K562 (cell line): ENCODE measurements around the gene C13orf46. TPM values are rescaled to one million over a fixed set of nuclear protein-coding genes. Genes with fewer than 3 reads are reported as not detected.

Experiments used
- ATAC-seq: fragments of 200-7000 bp; cut with Tn5 transposase; 3 replicates; pipeline ENCODE4 v1.9.1; 2020; ENCODE audit warnings: moderate library complexity
- BruUV-seq: library from RNA; stranded (reverse); fragments of 400-500 nt; replicated peaks from 2 replicates; lab custom pipeline; 2021; lab: Mats Ljungman, UMichigan
- CTCF ChIA-PET: fragments of 300-600 bp; formaldehyde crosslinking; extraction: SDS; loops from one replicate; lab custom pipeline; 2021; ENCODE audit warnings: low intra/inter-chr PET ratio; lab: Yijun Ruan, JAX
- POLR2A ChIA-PET: fragments of 300-600, 350-650 bp; sonication (Branson Sonifier 250); formaldehyde crosslinking; extraction: SDS; loops from one replicate; lab custom pipeline; 2021; ENCODE audit warnings: antibody characterized with exemption, inconsistent platforms; lab: Yijun Ruan, JAX
- DNase-seq, 4 experiments: peaks; one replicate each; pipeline versions ENCODE4 v3.0.0 to v3.0.0-alpha.2; 2011 to 2018; ENCODE audit warnings: low spot score in 3 of 4, mixed read lengths in 3 of 4; ENCODE audit errors: extremely low read depth in 1 of 4
- FAIRE-seq: peaks from 2 replicates; lab custom pipeline; 2011; peaks lifted over from hg19 to GRCh38; lab: Jason Lieb, UNC
- H2AFZ ChIP-seq: 2 replicates; pipeline ENCODE4 v1.6.0; 2011; ENCODE audit warnings: low read depth, low read length, control low read depth, inconsistent platforms
- H3K27ac ChIP-seq: fragments of 200-600 bp; 3 replicates; pipeline ENCODE4 v1.8.0; 2011; ENCODE audit warnings: low read depth, mild to moderate bottlenecking, control low read depth, inconsistent platforms, low read length, moderate library complexity, mixed read lengths; ENCODE audit errors: extremely low read depth
- H3K27me3 ChIP-seq, 2 experiments: fragments of 300-600 bp in 1 of 2; 2 replicates in 1 of 2; 3 replicates in 1 of 2; pipeline versions ENCODE4 v1.6.0 to v1.8.0; 2011; ENCODE audit warnings: inconsistent platforms in 2 of 2, low read length in 2 of 2, mild to moderate bottlenecking in 1 of 2, mixed read lengths in 1 of 2, moderate library complexity in 1 of 2; ENCODE audit not compliant: control insufficient read depth in 2 of 2, insufficient read depth in 2 of 2
- H3K36me3 ChIP-seq: fragments of 300-600 bp; 3 replicates; pipeline ENCODE4 v1.8.0; 2011; ENCODE audit warnings: mild to moderate bottlenecking, low read length, inconsistent platforms; ENCODE audit not compliant: control insufficient read depth, insufficient read depth
- H3K4me1 ChIP-seq, 2 experiments: fragments of 200-600 bp in 1 of 2; replicated peaks in 1 of 2; 2 replicates in 1 of 2; 3 replicates in 1 of 2; pipeline versions ENCODE4 v1.5.1 to v1.8.0; 2011; ENCODE audit warnings: inconsistent platforms in 2 of 2, low read length in 2 of 2, mild to moderate bottlenecking in 1 of 2, mixed read lengths in 1 of 2, moderate library complexity in 1 of 2; ENCODE audit not compliant: control insufficient read depth in 2 of 2, insufficient read depth in 2 of 2
- H3K4me2 ChIP-seq: 2 replicates; pipeline ENCODE4 v1.6.1; 2011; ENCODE audit warnings: low read length, control low read depth, inconsistent platforms, mixed read lengths; ENCODE audit not compliant: insufficient read depth
- H3K4me3 ChIP-seq: fragments of 200-600 bp; sonication (generic), shearing (Covaris generic); 2 replicates; pipeline ENCODE4 v1.5.1; 2016; ENCODE audit warnings: control low read depth, inconsistent platforms
- H3K79me2 ChIP-seq: fragments of 200-600 bp; 3 replicates; pipeline ENCODE4 v1.8.0; 2011; ENCODE audit warnings: low read length, inconsistent platforms; ENCODE audit not compliant: control insufficient read depth, insufficient read depth
- H3K9ac ChIP-seq, 2 experiments: 2 replicates each; pipeline versions ENCODE4 v1.6.0 to v1.6.1; 2011; ENCODE audit warnings: low read depth in 2 of 2, low read length in 2 of 2, control low read depth in 1 of 2, inconsistent platforms in 1 of 2, mild to moderate bottlenecking in 1 of 2, mixed read lengths in 1 of 2; ENCODE audit not compliant: insufficient read depth in 1 of 2
- H3K9me1 ChIP-seq: one replicate; pipeline ENCODE4 v1.6.0; 2011; ENCODE audit warnings: inconsistent platforms, mild to moderate bottlenecking, low read length, moderate library complexity; ENCODE audit not compliant: control insufficient read depth, insufficient read depth
- H3K9me3 ChIP-seq: replicated peaks from 2 replicates; pipeline ENCODE4 v1.5.1; 2011; ENCODE audit warnings: low read depth, low read length, inconsistent platforms; ENCODE audit not compliant: control insufficient read depth, insufficient read depth
- H4K20me1 ChIP-seq: replicated peaks from 2 replicates; pipeline ENCODE4 v1.6.1; 2011; ENCODE audit warnings: low read length, inconsistent platforms, mixed read lengths; ENCODE audit not compliant: control insufficient read depth, insufficient read depth
- DPF2 ChIP-seq: fragments of 450-650 bp; IDR thresholded peaks from 2 replicates; pipeline ENCODE4 v1.6.1; 2016
- ETS2 ChIP-seq: IDR thresholded peaks from 2 replicates; pipeline ENCODE4 v1.6.1; 2016; ENCODE audit warnings: borderline replicate concordance, missing genetic modification characterization, mild to moderate bottlenecking, moderate library complexity, missing compliant biosample characterization; ENCODE audit not compliant: poor library complexity, severe bottlenecking
- FUS ChIP-seq: fragments of 200-400 bp; formaldehyde crosslinking; optimal IDR thresholded peaks from 2 replicates; pipeline ENCODE3; 2017; ENCODE audit warnings: low read depth, low read length
- MAFF ChIP-seq: IDR thresholded peaks from 2 replicates; pipeline ENCODE4 v1.6.1; 2012; ENCODE audit warnings: low read length, improper control_type of control experiment
- TEAD2 ChIP-seq: fragments of 450-650 bp; IDR thresholded peaks from 2 replicates; pipeline ENCODE4 v1.6.1; 2016; ENCODE audit warnings: missing genetic modification characterization, control low read depth, missing compliant biosample characterization
- USF1 ChIP-seq: sonication (generic); formaldehyde crosslinking; IDR thresholded peaks from 2 replicates; pipeline ENCODE4 v1.9.0; 2022; ENCODE audit warnings: mild to moderate bottlenecking, missing genetic modification reagents
- ZNF280A ChIP-seq: fragments of 450-650 bp; IDR thresholded peaks from 2 replicates; pipeline ENCODE4 v1.6.1; 2018; ENCODE audit warnings: mild to moderate bottlenecking, low read depth; ENCODE audit not compliant: partially characterized antibody
- ZNF316 ChIP-seq: fragments of 450-650 bp; IDR thresholded peaks from 2 replicates; pipeline ENCODE4 v1.6.1; 2016
- WGBS: fragments of 100-300 bp; shearing (Covaris generic); methylation state at CpG from one replicate; pipeline ENCODE4 v1.1.6; 2016; ENCODE audit warnings: low coverage, mixed read lengths; ENCODE audit not compliant: insufficient coverage; ENCODE audit errors: missing lambda C conversion rate; 5-methylcytosine and 5-hydroxymethylcytosine counted together
- in situ Hi-C: fragments of 300-500 bp; cut with MboI; formaldehyde crosslinking; loops from 4 replicates; pipeline ENCODE4 v1.15.0; 2018; ENCODE audit warnings: inconsistent platforms, mixed read lengths
- intact Hi-C: fragments of 100-400 bp; cut with micrococcal nuclease; formaldehyde crosslinking; loops from 2 replicates; pipeline ENCODE4 v1.14.2; 2022
- polyA plus RNA-seq, 8 experiments: library from polyadenylated mRNA; depleted of rRNA in 4 of 8; stranded (reverse) in 5 of 8; unstranded in 3 of 8; fragments of >200 nt; fragmentation: Nextera tagmentation in 2 of 8; fragmentation: Illumina TruSeq in 1 of 8; extraction: Ambion mirVana in 2 of 8; extraction: Trizol in 1 of 8; gene quantifications; 2 replicates each; pipeline versions ENCODE4 v1.2.1 to v1.2.3, GENCODE V29; 2011 to 2014; ENCODE audit warnings: inconsistent platforms in 1 of 8, missing spikeins in 1 of 8
- total RNA-seq, 7 experiments: library from RNA; depleted of rRNA in 6 of 7; stranded (reverse); fragments of >200 nt in 6 of 7; fragmentation: Illumina TruSeq in 2 of 7; extraction: Trizol in 2 of 7; gene quantifications; 2 replicates each; pipeline versions ENCODE4 v1.2.1 to v1.2.3, GENCODE V29; 2011 to 2021; ENCODE audit warnings: low replicate concordance in 1 of 7
- TF ChIP-seq, protein P1 (sequence below): fragments of 250-450 bp; sonication (Bioruptor Pico); IDR thresholded peaks from 2 replicates; pipeline ENCODE4 v1.5.1; 2021; ENCODE audit warnings: mild to moderate bottlenecking
- TF ChIP-seq, protein P2 (sequence below): sonication (generic); formaldehyde crosslinking; IDR thresholded peaks from 2 replicates; pipeline ENCODE4 v1.8.1; 2023; ENCODE audit warnings: mild to moderate bottlenecking, missing genetic modification reagents

Gene C13orf46
- total and polyA plus RNA-seq, 9 of the 15 experiments (the other 6 are each of a cell fraction or from before 2014, with no cell fraction given): 0.04 to 0.24 (median 0.05) TPM; not detected in 4

GRCh38 chr13:113948034-113948742 is 25.7 kb downstream of the C13orf46 start (continued):
- TF ChIP-seq ZNF280A (no peak), DPF2 (no peak), ZNF316 (peak; percentile 81), MAFF (peak; percentile 53)

DNA sequence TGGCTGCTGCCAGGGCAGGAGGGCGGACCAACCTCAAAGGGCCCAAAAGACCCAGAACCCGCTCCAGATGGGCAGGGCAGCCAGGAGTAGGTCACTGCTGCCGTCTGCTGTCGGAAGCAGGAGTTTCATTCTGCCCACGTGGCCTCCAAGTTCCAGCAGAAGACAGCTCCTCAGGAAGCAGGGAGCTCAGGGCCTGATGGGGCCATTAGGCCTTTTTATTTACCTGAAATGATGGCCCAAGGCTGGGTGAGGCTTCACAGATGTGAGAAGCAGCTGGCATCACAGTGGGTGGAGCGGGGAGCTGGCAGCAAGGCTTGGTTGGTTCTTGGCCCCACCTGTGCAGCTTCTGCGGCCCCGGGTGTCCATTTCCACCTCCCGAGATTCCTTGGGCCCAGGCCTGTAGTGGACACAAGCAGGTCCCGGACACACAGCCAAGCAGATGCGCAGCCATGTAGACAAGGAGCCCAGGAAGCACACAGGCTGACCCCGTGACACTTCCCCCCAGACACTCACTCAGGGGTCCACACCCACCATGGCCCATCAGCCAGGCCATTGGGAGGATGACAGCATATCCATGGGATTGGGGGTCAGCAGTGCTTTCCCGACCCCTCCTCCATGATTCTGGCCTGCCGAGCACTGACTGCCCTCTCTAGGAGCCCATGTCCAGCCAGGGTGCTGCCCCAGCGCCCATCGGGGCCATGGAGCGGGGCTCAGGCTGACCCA is 26.4 kb downstream of the C13orf46 start:
- H3K4me2 ChIP-seq: no peak overlapping the region
- BruUV-seq: no TSS peak
- ATAC-seq: peak; percentile 62
- H3K9me3 ChIP-seq: no peaks in the 10 kb centered on the region
- intact Hi-C loops (loop anchor here (5.0 kb wide), 1 partner anchor 130 kb away; no protein-coding TSS in a partner anchor), in situ Hi-C loops (no loop called here)
- H2AFZ ChIP-seq: peak overlapping the region; percentile 55
- H3K27ac ChIP-seq: no peak overlapping the region
- H3K36me3 ChIP-seq: no peaks in the 10 kb centered on the region
- no peaks in the 10 kb centered on the region for H4K20me1 ChIP-seq
- peak; percentile 32 to 53 (median 39) for DNase-seq
- H3K4me3 ChIP-seq: no peak overlapping the region
- FAIRE-seq: no peak
- no peaks in the 10 kb centered on the region for H3K9me1 ChIP-seq
- ChIA-PET POLR2A (interaction anchor here (0.7 to 1.1 kb wide), 4 partner anchors 11 to 275 kb away, joined by 3 to 5 read pairs (median 4); no protein-coding TSS in a partner anchor), CTCF (interaction anchor here (0.6 kb wide), 1 partner anchor 131 kb away, joined by 3 read pairs; no protein-coding TSS in a partner anchor)
- 39% methylated on average over 8 of the region's 17 CpGs for WGBS
- no peak overlapping the region for H3K9ac ChIP-seq
- H3K79me2 ChIP-seq: no peaks in the 10 kb centered on the region
- H3K27me3 ChIP-seq: peaks cover 0 to 19% of the 10 kb centered on the region in 2 experiments; a peak in 2 of 5 replicates
- peaks cover 9 to 33% of the 10 kb centered on the region in 2 experiments; a peak in 4 of 5 replicates for H3K4me1 ChIP-seq
- TF ChIP-seq TEAD2 (tag): no peak
- TF ChIP-seq, protein P1, sequence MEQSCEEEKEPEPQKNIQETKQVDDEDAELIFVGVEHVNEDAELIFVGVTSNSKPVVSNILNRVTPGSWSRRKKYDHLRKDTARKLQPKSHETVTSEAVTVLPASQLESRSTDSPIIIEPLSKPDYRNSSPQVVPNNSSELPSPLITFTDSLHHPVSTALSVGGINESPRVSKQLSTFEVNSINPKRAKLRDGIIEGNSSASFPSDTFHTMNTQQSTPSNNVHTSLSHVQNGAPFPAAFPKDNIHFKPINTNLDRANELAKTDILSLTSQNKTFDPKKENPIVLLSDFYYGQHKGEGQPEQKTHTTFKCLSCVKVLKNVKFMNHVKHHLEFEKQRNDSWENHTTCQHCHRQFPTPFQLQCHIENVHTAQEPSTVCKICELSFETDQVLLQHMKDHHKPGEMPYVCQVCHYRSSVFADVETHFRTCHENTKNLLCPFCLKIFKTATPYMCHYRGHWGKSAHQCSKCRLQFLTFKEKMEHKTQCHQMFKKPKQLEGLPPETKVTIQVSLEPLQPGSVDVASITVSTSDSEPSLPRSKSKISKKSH: no peak
- TF ChIP-seq ETS2 (tag): no peak
- no peak for TF ChIP-seq FUS
- TF ChIP-seq, protein P2, sequence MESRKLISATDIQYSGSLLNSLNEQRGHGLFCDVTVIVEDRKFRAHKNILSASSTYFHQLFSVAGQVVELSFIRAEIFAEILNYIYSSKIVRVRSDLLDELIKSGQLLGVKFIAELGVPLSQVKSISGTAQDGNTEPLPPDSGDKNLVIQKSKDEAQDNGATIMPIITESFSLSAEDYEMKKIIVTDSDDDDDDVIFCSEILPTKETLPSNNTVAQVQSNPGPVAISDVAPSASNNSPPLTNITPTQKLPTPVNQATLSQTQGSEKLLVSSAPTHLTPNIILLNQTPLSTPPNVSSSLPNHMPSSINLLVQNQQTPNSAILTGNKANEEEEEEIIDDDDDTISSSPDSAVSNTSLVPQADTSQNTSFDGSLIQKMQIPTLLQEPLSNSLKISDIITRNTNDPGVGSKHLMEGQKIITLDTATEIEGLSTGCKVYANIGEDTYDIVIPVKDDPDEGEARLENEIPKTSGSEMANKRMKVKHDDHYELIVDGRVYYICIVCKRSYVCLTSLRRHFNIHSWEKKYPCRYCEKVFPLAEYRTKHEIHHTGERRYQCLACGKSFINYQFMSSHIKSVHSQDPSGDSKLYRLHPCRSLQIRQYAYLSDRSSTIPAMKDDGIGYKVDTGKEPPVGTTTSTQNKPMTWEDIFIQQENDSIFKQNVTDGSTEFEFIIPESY (CRISPR knock-in tag): no peak
- TF ChIP-seq USF1: peak; percentile 87
